Choroid plexus epithelial cell (primary cell): Measurements from ENCODE around the gene DSC1.
A peak's percentile ranks its signal among the peaks of the same experiment; 100 is the strongest.
"Not testable (repeated sequence)": the region's sequence is repeated elsewhere in the genome, so short reads cannot be mapped to it uniquely, and the experiment has no call there.

ENCODE experiments used
- DNase-seq: peaks from one replicate; pipeline ENCODE4 v3.0.0-alpha.2; 2010; ENCODE audit warnings: low read depth
- H3K4me3 ChIP-seq: 2 replicates; pipeline ENCODE4 v1.5.1; 2011; ENCODE audit warnings: low read depth, mild to moderate bottlenecking, control low read depth, low read length, moderate library complexity
- CTCF ChIP-seq: conservative IDR thresholded peaks from 2 replicates; pipeline ENCODE4 v1.5.1; 2011; ENCODE audit warnings: low read depth, mild to moderate bottlenecking, control low read depth, inconsistent platforms, low read length, moderate library complexity

Gene DSC1

GRCh38 chr18:31195063-31195462 lies 32.4 kb upstream of the DSC1 start:
- no peak for DNase-seq
- no peak overlapping the region for H3K4me3 ChIP-seq
- no peak for TF ChIP-seq CTCF

- no peak for DNase-seq
- no peak overlapping the region for H3K4me3 ChIP-seq
- no peak for TF ChIP-seq CTCF
Measured at GRCh38 chr18:31192086-31192776, 29.6 kb upstream of the DSC1 start.

DNA sequence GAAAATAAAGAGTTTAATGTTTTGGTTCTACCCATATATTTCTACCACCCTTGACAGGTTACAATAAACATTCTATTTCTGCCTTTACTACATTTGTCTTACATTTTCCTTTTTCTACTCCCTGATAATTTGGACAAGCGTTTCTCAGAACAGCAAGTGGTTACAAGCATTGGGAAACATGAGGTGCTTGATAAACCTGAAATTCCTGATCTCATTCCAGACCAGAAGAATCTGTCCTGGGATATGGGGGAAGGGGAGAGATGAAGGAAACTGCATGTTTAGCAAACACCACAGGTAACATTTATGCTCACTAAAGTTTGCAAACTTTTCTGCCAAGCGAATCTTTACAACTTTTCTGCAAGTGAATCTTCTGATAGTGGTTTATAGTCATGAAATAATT lies 28.3 kb upstream of the DSC1 start:
- no peak overlapping the region for H3K4me3 ChIP-seq
- TF ChIP-seq CTCF = no peak
- no peak for DNase-seq

GRCh38 chr18:31189757-31190156 lies 27.1 kb upstream of the DSC1 start:
- DNase-seq = no peak
- no peak overlapping the region for H3K4me3 ChIP-seq
- TF ChIP-seq CTCF = no peak

DNA sequence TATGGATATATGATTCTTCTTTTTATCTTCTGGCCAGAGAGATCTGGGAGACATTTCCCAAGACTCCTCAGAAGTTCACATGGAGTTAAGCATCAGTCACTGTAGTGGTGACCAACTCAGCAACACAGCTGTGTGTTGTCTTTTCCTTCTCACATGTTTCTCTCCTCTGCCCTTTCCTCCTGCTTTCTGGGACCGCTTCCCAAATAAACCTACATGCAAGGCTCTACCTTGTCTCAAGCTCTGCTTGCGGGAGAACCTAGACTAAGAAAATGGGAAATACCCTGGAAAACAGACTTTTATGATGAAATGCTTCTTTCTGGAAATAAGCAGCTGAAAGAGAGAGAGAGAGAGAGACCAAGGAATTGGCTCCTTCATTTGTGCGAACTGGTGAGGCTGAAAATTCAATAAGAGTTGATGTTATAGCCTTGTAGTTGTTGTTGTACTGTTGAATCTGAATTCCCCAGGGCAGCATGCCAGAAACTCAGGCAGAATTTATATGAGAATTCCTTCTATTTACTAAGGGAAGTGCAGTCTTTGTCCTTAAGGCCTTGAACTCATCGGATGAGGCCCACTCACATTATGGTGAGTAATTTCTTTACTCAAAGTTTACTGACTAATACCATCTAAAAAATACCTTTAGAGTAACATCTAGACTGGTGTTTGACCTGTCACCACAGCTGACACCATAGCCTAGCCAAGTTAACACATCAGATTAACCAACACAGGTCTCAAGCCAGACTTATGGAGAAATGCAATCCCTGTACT lies 22.7 kb upstream of the DSC1 start:
- peak; percentile 13 for DNase-seq
- no peak for TF ChIP-seq CTCF
- no peak overlapping the region for H3K4me3 ChIP-seq

GRCh38 chr18:31183302-31183701 lies 20.6 kb upstream of the DSC1 start:
- H3K4me3 ChIP-seq = no peak overlapping the region
- no peak for TF ChIP-seq CTCF
- DNase-seq = no peak

DNA sequence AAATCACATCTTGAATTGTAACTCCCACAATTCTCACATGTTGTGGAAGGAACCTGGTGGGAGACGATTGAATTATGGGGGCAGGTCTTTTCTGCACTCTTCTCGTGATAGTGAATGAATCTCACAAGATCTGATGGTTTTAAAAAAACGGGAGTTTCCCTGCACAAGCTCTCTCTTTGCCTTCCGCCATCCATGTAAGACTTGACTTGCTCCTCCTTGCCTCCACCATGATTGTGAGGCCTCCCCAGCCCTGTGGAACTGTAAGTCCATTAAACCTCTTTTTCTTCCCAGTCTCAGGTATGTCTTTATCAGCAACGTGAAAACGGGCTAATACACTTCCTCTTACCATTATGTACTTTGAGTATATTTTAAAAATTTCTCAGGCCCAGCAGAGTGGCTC lies 14.7 kb upstream of the DSC1 start:
- DNase-seq, H3K4me3 ChIP-seq: not testable (repeated sequence)
